ENCODE data around the gene PCDHGB3.

Gene PCDHGB3

DNA sequence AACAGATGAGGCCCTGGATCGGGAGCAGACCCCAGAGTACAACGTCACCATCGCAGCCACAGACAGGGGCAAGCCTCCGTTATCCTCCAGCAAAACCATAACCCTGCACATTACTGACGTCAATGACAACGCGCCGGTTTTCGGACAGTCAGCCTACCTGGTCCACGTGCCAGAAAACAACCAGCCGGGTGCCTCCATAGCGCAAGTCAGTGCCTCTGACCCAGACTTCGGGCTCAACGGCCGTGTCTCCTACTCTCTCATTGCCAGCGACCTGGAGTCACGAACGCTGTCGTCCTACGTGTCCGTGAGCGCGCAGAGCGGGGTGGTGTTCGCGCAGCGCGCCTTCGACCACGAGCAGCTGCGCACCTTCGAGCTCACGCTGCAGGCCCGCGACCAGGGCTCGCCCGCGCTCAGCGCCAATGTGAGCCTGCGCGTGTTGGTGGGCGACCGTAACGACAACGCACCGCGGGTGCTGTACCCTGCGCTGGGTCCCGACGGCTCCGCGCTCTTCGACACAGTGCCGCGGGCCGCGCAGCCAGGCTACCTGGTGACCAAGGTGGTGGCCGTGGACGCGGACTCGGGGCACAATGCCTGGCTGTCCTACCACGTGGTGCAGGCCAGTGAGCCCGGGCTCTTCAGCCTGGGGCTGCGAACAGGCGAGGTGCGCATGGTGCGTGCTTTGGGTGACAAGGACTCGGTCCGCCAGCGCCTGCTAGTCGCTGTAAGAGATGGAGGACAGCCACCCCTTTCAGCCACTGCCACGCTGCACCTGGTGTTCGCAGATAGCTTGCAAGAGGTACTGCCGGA, 49.2 kb downstream of the PCDHGB3 start:
- DNase-seq (ENCODE audit: low spot score) = no peak

GRCh38 chr5:141420855-141421488, 50.9 kb downstream of the PCDHGB3 start, which contains the start of gene PCDHGA11:
Gene PCDHGA11 (plus strand): TSS chr5:141421051. CDS start chr5:141421228, 177 bp downstream.
- peak; percentile 63 for DNase-seq (ENCODE audit: low spot score)

DNA sequence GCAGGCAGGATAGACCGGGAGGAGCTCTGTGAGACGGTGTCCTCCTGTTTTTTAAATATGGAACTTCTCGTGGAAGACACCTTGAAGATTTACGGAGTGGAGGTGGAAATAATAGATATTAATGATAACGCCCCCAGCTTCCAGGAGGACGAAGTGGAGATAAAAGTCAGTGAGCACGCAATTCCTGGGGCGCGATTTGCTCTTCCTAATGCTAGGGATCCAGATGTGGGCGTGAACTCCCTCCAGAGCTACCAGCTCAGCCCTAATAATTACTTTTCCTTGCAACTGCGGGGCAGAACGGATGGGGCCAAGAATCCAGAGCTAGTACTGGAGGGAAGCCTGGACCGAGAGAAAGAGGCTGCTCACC, 51.4 kb downstream of the PCDHGB3 start:
- no peak for DNase-seq (ENCODE audit: low spot score)

Data from ecto neural progenitor cell (in vitro differentiated cells).